DMS53 (cell line): ENCODE measurements around the gene TRPM5.

ENCODE experiments used
- DNase-seq: peaks from one replicate; lab custom pipeline; 2025; lab: John Stamatoyannopoulos, UW

TRPM5 gene

GRCh38 chr11:2468363-2469235, 24.3 kb upstream of the TRPM5 start:
- no peak for DNase-seq

GRCh38 chr11:2467695-2468055, 23.4 kb upstream of the TRPM5 start:
- DNase-seq: no peak

DNA sequence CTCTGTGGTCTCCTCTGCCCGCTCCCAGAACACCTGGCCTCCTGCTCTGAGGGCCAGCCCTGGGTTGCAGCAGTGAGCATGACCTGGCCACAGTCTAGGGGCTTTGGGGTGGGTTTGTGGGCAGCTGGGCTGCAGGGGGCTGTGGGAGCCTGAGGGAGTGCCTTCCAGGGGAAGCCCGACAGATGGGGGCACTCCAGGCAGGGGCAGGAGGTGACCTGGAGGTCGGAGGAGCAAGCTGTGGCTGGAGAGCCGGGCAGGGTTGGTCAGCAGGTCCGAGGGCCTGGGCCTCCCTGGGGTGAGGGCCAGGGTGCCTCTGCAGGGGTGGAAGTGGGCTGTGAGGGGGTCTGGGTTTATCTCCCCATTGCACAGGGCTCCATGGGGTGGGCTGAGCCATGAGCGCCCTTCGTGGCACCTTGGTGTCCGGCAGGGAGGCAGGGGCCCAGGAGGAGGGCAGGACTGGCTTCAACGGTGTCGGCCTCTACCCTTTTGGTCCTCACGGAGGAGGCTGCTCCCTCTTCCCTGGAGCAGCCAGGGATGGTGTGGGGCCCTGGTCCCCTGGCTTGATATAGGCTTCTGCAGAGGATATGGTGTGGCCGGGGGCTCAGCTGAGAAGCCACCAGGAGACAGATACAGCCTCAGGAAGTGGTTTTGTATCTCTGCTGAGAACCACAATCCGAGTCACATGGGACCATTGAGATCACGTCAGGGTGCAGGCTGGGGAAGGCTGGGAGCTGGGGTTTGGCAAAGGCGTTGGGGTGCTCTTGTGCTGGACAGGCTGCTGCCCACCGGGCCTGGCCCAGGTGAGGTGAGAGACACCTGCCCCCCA, 22.8 kb upstream of the TRPM5 start:
- DNase-seq: no peak

DNA sequence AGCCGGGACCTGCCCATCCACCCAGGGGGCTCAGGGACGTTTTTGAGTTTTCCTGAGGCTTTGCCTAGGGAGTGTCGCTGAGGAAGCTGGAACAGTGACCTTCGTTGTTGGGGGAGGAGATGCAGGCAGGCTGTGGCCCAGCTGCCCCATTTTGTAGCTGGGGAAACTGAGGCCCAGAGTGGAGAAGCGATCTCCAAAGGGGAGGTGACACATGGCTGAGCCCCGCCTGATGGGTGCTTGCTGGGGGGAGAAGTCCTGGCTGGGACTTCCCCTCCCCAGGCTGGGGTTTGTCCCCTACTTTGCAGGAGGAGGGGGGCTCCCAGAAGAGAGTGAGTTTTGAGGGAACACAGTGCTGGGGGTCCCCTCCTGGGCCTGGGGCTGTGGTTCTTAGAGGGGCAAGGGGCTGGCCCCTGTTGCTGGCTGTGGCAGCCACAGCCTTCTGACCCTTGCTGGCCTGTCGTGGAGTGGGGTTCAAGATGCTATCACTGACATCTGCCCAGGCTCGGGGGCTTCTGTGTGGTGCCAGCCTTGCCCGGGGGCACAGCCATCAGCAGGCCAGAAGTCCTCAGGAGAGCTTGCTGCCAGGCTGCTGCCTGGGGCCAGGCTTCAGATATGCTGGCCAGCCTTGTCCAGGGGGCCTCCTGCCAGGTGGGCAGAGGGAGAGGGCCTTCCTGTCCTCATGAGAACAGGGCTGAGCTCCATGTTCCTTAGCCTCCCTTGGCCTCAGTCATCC, 21.9 kb upstream of the TRPM5 start:
- no peak for DNase-seq

DNA sequence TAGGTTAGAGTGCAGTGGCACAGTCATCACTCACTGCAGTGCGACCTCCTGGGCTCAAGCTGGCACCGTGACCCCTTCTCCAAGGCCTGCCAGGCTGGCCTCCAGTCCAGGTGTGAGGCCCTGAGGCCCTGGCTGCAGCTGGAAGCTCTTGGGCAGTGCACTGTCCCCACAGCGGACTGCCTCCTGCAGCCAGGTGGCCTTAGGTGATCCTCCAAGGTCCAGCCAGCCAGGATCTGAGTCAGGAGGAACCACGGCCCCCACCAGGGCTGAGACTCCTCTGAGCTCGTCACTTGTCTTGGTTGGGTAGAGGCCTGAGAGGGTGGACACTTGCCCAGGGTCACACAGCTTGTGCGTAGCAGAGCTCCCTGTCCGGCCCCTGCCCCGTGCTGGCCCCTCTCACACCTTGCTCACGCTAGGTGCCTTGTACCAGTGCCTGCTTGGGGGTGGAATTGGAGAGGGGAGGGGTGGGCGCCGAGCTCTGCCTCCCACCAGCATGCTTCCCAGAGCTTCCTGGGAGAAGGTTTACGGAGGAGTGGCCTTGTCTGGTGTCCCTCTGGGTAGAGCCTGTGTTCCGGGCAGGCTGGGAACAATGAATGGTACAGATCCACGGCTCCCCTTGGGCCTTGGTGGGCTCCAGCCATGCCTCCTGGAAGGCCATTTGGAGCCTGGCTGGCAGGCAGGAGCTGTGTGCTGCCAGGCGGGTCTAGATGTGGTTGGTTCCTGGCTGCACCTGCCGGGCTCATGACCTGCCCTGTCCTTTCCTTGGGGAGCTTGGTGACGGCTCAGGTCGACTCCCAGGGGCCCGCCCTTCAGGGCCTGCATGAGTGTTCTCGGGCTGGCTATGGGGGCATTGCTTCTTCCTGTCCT, 21.1 kb upstream of the TRPM5 start:
- DNase-seq: no peak

DNA sequence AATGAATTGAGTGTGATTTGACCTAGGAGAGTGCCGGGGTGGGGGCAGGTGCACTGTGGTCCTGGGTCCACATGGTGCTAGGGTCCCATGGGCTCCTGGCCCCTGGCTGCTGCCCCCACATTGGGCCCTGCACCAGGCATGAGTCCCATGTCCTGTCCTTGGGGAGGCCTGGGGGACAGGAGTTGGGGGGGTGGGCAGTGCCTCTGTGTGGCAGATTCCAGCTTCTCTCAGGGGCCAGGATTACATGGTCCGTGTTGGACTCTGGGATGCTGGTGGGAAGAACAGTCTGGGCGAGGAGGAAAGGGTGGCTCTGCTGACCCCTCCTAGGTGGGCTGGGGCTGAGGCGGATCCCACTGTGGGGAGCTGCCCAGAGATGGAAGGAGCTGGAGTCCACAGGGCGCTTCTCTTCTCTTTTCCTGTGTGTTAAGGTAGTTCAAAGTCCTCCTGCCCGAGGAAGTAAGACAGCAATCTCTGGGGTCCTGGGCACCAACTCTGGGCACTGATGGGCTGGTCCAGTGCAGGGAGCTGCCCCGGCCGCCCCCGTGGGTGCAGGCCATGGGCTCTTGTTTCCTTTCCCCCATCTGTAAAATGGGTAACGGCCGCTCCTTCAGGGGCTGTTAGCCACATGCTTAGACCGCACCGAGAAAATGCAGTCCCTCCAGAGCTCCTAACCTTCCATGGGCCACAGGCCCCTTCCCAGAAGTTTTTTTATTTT, 20.3 kb upstream of the TRPM5 start:
- DNase-seq: no peak

GRCh38 chr11:2463766-2464277, 19.5 kb upstream of the TRPM5 start:
- no peak for DNase-seq

- DNase-seq: peak; percentile 64
These were observed 18.9 kb upstream of the TRPM5 start for GRCh38 chr11:2462986-2463765.

DNA sequence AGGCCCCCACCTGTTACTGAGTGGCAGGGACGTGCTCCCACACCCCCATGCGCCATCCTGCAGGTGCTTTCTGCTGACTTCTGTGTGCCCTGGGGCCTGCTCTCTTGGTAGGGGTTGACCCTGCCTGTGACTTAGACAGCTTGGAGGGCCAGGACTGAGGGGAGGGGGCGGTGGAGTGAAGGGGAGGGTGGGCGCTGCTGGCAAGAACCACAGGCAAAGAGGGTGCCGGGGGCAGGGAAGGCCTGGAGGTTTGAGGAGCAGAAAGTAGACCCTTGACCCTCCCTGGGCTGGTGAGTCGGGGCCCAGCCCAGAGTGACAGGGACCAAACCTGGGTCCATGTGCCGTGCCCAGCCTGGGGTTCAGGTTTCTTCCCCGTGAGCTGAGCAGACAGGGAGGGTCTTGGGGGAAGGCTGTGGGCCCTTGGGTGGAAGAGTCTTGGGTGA, 18.2 kb upstream of the TRPM5 start:
- no peak for DNase-seq

GRCh38 chr11:2461956-2462542, 17.7 kb upstream of the TRPM5 start:
- DNase-seq: no peak

- DNase-seq: no peak
These were observed 17.1 kb upstream of the TRPM5 start for GRCh38 chr11:2461253-2461955.

GRCh38 chr11:2460540-2461252, 16.4 kb upstream of the TRPM5 start:
- no peak for DNase-seq

- no peak for DNase-seq
These were observed 15.7 kb upstream of the TRPM5 start for GRCh38 chr11:2459796-2460531.

DNA sequence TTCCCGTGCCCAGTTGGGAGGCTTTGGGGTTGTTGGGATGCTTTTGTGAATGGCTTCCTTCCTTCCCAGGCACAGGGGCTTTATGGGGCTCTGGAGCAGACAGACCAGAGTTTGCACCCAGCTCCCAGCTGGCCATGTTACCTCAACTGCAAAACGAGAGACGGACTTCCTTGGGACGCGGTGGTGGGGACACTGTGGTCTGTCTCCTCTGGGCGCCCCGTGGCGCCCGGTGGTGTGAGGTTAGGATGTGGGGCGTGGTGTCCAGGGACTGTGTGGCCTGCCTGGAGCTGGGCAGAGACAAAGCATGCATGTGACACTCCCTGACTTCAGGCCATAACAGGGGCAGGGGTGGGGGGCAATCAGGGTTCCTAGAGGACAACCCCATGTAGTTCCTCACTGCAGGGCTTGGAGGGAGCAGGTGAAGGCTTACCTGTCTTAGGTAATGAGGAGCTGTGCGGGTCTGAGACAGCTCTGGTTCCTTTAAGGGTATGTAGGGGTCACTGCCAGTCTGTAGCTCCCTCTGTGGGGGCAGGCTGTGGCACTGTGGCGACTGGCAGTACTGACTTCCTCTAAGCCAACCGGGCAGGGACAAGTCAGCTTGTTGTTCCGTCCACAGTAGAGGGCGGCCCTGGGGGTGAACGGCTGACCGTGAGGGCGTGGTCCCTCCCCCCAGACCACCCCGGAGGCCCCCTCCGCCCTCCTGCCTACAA, 14.9 kb upstream of the TRPM5 start:
- DNase-seq: no peak

DNA sequence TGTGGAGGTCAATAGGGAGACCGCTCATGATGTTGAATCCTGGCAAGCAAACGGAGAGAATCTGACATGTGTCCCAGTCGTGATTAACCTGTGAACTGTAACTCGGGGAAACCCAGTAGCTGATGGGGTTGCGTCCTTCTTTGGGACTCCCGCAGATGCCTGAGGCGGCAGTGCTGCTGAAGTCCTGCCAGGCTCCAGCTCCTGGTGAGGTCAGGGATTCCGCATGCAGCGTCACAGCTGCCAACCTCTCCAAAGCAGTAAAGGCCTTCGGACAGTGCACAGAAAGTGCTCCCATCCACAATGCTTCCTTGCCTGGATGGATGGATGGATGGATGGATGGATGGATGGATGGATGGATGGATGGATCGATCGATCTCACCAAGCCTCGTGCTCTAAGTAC, 14.0 kb upstream of the TRPM5 start:
- no peak for DNase-seq

- DNase-seq: no peak
These were observed 9.1 kb upstream of the TRPM5 start for GRCh38 chr11:2453436-2453835.
